ENCODE results near the gene MYCBPAP. TPM values are rescaled to one million over a fixed set of nuclear protein-coding genes. Genes with fewer than 3 reads are reported as not detected.

Gene MYCBPAP
- total and polyA plus RNA-seq, 4 donors = 1.1 to 5.0 (median 2.9) TPM

DNA sequence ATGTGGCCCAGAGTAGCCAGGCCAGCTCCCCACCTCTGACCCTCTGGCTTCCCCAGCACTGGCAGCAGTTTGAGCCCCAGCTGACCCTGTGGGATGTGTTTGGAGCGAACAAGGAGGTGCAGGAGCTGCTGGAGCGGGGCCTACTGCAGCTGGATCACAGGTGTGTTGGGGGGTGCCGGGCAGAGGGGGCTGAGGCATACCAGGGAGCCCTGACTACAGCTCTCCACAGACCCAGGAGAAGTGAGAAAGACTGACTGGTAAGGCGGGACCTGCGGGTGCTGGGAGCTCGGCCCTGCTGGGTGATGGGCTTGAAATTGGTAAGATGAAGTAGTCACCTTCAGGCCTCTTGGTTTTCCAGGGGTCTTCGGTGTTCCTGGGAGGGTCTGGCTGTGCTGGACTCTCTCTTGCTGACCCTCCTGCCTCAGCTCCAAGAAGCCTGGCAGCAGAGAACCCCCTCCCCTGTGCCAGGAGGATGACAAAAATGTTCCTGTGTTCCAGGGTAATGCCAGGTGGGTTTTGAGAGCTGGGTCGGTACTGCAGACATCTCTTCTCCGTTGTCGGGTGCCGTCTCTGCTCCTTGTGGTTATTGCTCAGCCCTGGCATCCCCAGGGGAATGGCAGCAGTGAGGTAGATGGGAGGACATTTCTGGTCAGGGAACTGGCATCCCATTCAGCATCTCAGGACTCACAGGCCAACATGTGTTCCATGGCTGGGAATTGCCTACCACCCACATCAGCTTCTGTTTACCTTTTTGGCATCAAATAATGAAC, 23.7 kb upstream of the MYCBPAP start:
- peaks cover 5% of the 10 kb centered on the region for H3K4me1 ChIP-seq (ENCODE audit: control insufficient read depth, insufficient read depth, low read length)
- no peaks in the 10 kb centered on the region for H3K27me3 ChIP-seq (ENCODE audit: control insufficient read depth, insufficient read depth, low read length)
- 95% methylated on average over 7 of the region's 11 CpGs for WGBS (ENCODE audit: insufficient coverage)
- H3K36me3 ChIP-seq (ENCODE audit: control insufficient read depth, insufficient read depth, low read length) = peaks cover 47% of the 10 kb centered on the region
- no peak for DNase-seq (ENCODE audit: low read depth in 4 of 6, low spot score in 6 of 6)
- no peak overlapping the region for H3K4me3 ChIP-seq (ENCODE audit: low read depth, low read length)
- no peak overlapping the region for H3K27ac ChIP-seq (ENCODE audit: low read depth, low read length)
- H3K9me3 ChIP-seq (ENCODE audit: control insufficient read depth, insufficient read depth, low read length) = no peaks in the 10 kb centered on the region

DNA sequence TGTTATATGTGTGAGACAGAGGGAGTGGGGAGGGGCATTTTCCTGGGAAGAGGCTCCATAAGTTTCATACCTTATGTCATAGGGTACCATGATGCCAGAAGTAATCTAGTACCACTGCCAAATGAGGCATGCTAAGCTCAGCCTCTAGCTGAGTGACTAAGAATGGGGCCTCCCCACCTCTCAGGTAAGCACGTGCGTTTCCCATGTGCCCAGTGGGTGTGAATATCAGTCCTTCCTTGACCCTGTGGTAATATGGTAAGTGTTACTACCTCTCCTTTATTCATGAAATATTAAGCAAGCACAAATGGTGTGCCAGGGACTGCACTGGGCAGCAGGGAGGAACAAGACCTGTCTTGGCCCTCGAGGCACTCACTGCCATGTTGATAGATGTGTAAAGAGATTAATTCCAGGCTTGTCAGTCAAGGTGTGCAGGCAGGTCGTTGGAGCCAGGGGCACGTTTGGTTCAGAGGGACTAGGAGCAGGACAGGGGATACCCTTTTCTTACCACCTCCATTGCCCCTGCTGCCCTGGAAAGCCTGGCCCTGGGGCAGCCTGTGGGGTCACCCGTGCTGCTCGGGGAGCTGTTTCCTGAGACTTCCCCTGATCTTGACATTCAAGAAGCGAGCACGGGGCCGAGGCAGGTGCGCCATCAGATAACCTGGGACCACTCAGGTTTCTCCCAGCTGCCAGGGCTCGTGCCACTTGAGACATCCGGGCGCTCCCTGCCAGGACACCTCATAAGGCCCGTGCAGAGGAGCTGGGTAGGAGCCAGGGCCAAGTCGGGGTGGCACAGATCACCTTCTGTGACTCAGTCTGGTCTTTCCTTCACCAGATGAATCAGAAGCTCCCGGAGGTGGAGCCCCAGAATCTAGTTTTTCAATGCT, 20.8 kb upstream of the MYCBPAP start:
- Histone ChIP-seq H3K36me3 (ENCODE audit: control insufficient read depth, insufficient read depth, low read length) (peaks cover 36% of the 10 kb centered on the region), H3K27me3 (ENCODE audit: control insufficient read depth, insufficient read depth, low read length) (no peaks in the 10 kb centered on the region), H3K4me3 (ENCODE audit: low read depth, low read length) (no peak overlapping the region), H3K27ac (ENCODE audit: low read depth, low read length) (no peak overlapping the region), H3K4me1 (ENCODE audit: control insufficient read depth, insufficient read depth, low read length) (no peaks in the 10 kb centered on the region), H3K9me3 (ENCODE audit: control insufficient read depth, insufficient read depth, low read length) (no peaks in the 10 kb centered on the region)
- DNase-seq (ENCODE audit: low read depth in 4 of 6, low spot score in 6 of 6) = no peak
- 91% methylated on average over 12 of the region's 17 CpGs for WGBS (ENCODE audit: insufficient coverage)

DNA sequence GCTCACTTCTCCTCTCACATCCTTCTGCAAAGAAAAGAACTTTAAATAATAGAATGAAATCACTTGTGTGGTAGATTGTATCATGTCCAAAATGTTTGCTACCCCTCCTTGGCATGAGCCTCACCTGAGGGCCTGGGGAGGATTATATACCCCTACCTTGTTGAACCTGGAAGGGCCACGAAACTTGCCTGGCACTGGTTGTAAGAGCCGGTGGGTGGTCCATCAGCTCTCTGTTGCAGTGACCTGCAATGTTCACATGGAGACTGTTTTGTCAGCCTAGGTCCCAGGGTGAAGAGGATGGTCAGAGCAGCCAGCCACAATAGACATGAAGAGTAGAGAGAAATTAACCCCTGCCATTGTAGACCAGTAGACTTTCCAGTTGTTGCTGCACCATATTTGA, 19.4 kb upstream of the MYCBPAP start:
- H3K9me3 ChIP-seq (ENCODE audit: control insufficient read depth, insufficient read depth, low read length) = no peaks in the 10 kb centered on the region
- 70% methylated on average over 2 of the region's 2 CpGs for WGBS (ENCODE audit: insufficient coverage)
- H3K4me1 ChIP-seq (ENCODE audit: control insufficient read depth, insufficient read depth, low read length) = no peaks in the 10 kb centered on the region
- no peaks in the 10 kb centered on the region for H3K27me3 ChIP-seq (ENCODE audit: control insufficient read depth, insufficient read depth, low read length)
- H3K4me3 ChIP-seq (ENCODE audit: low read depth, low read length) = no peak overlapping the region
- no peak overlapping the region for H3K27ac ChIP-seq (ENCODE audit: low read depth, low read length)
- DNase-seq (ENCODE audit: low read depth in 4 of 6, low spot score in 6 of 6) = no peak
- peaks cover 24% of the 10 kb centered on the region for H3K36me3 ChIP-seq (ENCODE audit: control insufficient read depth, insufficient read depth, low read length)

DNA sequence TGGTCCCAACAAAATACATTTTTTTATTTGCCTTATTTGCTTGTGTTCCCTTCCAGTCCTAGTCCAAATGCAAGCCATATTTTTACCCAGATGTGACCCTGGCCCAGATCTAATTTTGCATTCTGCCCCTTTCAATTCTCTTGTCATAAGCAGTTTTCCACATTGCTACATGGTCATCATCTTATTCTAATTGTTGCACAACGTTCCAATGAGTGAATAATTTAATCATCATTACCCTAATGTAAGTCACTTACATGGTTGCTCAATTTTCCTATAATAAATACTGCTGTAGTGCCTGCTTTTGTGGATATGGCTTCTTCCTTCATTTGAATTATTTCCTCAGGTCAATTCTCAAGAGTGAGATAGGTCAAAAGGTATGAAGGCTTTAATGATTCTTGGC, 16.7 kb upstream of the MYCBPAP start:
- WGBS (ENCODE audit: insufficient coverage) = no CpG with 5 or more reads among the region's 1 CpG
- Histone ChIP-seq H3K27me3 (ENCODE audit: control insufficient read depth, insufficient read depth, low read length) (no peaks in the 10 kb centered on the region), H3K4me1 (ENCODE audit: control insufficient read depth, insufficient read depth, low read length) (no peaks in the 10 kb centered on the region), H3K27ac (ENCODE audit: low read depth, low read length) (no peak overlapping the region), H3K36me3 (ENCODE audit: control insufficient read depth, insufficient read depth, low read length) (peaks cover 10% of the 10 kb centered on the region), H3K4me3 (ENCODE audit: low read depth, low read length) (no peak overlapping the region), H3K9me3 (ENCODE audit: control insufficient read depth, insufficient read depth, low read length) (no peaks in the 10 kb centered on the region)
- DNase-seq (ENCODE audit: low read depth in 4 of 6, low spot score in 6 of 6) = peak in 1 of 6 donors; percentile 46

DNA sequence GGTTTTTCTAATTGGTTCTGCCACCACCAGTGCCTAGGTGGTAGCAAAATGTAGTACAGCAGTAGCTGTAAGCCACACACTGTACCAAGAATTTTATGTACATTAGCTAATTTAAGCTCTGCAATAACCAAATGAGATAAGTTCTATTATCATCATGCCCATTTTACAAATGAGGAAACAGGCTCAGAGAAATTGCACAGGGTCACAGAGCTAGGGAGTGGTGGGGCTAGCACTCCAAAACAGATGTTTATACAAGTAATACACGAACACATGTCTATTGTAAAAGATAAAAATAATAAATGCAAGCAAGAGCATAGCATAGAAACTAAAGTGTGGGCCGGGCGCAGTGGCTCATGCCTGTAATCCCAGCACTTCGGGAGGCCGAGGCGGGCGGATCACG, 16.0 kb upstream of the MYCBPAP start:
- no CpG with 5 or more reads among the region's 8 CpGs for WGBS (ENCODE audit: insufficient coverage)
- no peaks in the 10 kb centered on the region for H3K9me3 ChIP-seq (ENCODE audit: control insufficient read depth, insufficient read depth, low read length)
- H3K27ac ChIP-seq (ENCODE audit: low read depth, low read length) = no peak overlapping the region
- H3K36me3 ChIP-seq (ENCODE audit: control insufficient read depth, insufficient read depth, low read length) = peaks cover 9% of the 10 kb centered on the region
- DNase-seq (ENCODE audit: low read depth in 4 of 6, low spot score in 6 of 6) = no peak
- H3K27me3 ChIP-seq (ENCODE audit: control insufficient read depth, insufficient read depth, low read length) = no peaks in the 10 kb centered on the region
- H3K4me3 ChIP-seq (ENCODE audit: low read depth, low read length) = no peak overlapping the region
- H3K4me1 ChIP-seq (ENCODE audit: control insufficient read depth, insufficient read depth, low read length) = no peaks in the 10 kb centered on the region

DNA sequence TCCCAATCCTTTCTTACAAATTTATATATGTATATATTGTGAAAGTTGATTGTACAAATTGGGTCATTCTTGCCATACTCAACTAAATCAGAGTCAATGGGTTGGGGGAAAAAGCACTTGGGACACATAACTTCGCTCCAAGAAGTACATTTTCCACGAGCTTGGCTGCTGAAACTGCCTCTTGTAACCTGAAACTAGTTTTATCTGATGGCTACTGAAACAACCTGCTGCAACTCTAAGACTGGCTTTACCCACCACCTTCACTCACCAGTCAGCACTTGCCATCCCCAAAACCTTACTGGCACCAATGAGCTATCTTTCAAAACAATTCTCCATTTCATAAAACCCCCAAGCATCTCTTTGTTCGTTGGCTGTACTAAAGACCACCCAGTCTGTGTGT, 14.5 kb upstream of the MYCBPAP start:
- 60% methylated on average over 2 of the region's 3 CpGs for WGBS (ENCODE audit: insufficient coverage)
- no peaks in the 10 kb centered on the region for H3K27me3 ChIP-seq (ENCODE audit: control insufficient read depth, insufficient read depth, low read length)
- DNase-seq (ENCODE audit: low read depth in 4 of 6, low spot score in 6 of 6) = no peak
- no peak overlapping the region for H3K4me3 ChIP-seq (ENCODE audit: low read depth, low read length)
- no peaks in the 10 kb centered on the region for H3K9me3 ChIP-seq (ENCODE audit: control insufficient read depth, insufficient read depth, low read length)
- H3K4me1 ChIP-seq (ENCODE audit: control insufficient read depth, insufficient read depth, low read length) = no peaks in the 10 kb centered on the region
- no peak overlapping the region for H3K27ac ChIP-seq (ENCODE audit: low read depth, low read length)
- H3K36me3 ChIP-seq (ENCODE audit: control insufficient read depth, insufficient read depth, low read length) = no peaks in the 10 kb centered on the region

DNA sequence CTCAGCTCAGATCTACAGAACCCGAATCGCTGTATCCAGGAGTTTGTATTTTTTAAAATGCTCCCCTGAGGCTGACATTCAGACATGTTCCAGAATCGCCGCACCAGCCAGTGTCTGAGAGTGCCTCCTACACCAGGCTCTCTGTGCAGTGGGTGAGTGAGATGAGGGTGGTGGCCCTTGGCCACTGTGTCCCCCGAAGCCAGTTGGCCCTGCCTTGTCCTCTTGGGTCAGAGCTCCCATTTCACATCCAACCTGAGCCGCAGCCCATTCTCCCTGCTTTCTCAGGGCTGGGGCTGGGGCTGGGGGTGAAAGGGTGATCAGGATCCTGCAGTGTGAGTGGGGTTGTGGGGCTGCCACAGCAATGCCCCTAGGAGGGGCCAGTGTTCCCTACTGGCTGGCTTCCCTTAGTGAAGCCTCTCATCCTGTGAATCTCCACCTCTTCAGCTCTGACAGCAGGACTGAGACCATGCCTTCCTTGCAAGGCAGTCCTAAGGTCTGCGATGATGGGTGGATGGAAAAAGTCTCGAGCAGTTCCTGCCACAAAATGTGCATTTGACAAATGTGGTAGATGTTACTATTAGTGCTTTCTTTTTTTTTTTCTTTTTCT, 12.9 kb upstream of the MYCBPAP start:
- WGBS (ENCODE audit: insufficient coverage) = 92% methylated on average over 2 of the region's 8 CpGs
- Histone ChIP-seq H3K36me3 (ENCODE audit: control insufficient read depth, insufficient read depth, low read length) (no peaks in the 10 kb centered on the region), H3K4me1 (ENCODE audit: control insufficient read depth, insufficient read depth, low read length) (no peaks in the 10 kb centered on the region), H3K9me3 (ENCODE audit: control insufficient read depth, insufficient read depth, low read length) (no peaks in the 10 kb centered on the region), H3K4me3 (ENCODE audit: low read depth, low read length) (no peak overlapping the region), H3K27me3 (ENCODE audit: control insufficient read depth, insufficient read depth, low read length) (no peaks in the 10 kb centered on the region), H3K27ac (ENCODE audit: low read depth, low read length) (no peak overlapping the region)
- no peak for DNase-seq (ENCODE audit: low read depth in 4 of 6, low spot score in 6 of 6)

DNA sequence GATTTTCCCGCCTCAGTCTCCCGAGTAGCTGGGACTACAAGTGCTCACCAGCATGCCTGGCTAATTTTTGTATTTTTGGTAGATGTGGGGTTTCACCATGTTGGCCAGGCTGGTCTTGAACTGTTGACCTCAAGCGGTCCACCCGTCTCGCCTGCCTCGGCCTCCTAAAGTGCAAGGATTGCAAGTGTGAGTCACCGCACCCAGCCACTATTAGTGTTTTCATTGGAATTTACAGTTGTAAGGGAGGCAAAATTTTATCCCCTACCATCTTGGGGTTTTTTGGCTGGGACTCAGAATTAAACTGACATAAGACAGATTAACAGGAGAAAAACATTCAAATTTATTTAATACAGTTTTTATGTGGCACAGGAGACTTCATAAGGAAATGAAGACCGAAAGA, 12.3 kb upstream of the MYCBPAP start:
- H3K36me3 ChIP-seq (ENCODE audit: control insufficient read depth, insufficient read depth, low read length) = no peaks in the 10 kb centered on the region
- no peak overlapping the region for H3K27ac ChIP-seq (ENCODE audit: low read depth, low read length)
- WGBS (ENCODE audit: insufficient coverage) = 96% methylated on average over 3 of the region's 8 CpGs
- H3K9me3 ChIP-seq (ENCODE audit: control insufficient read depth, insufficient read depth, low read length) = no peaks in the 10 kb centered on the region
- no peaks in the 10 kb centered on the region for H3K27me3 ChIP-seq (ENCODE audit: control insufficient read depth, insufficient read depth, low read length)
- no peaks in the 10 kb centered on the region for H3K4me1 ChIP-seq (ENCODE audit: control insufficient read depth, insufficient read depth, low read length)
- DNase-seq (ENCODE audit: low read depth in 4 of 6, low spot score in 6 of 6) = no peak
- H3K4me3 ChIP-seq (ENCODE audit: low read depth, low read length) = no peak overlapping the region

DNA sequence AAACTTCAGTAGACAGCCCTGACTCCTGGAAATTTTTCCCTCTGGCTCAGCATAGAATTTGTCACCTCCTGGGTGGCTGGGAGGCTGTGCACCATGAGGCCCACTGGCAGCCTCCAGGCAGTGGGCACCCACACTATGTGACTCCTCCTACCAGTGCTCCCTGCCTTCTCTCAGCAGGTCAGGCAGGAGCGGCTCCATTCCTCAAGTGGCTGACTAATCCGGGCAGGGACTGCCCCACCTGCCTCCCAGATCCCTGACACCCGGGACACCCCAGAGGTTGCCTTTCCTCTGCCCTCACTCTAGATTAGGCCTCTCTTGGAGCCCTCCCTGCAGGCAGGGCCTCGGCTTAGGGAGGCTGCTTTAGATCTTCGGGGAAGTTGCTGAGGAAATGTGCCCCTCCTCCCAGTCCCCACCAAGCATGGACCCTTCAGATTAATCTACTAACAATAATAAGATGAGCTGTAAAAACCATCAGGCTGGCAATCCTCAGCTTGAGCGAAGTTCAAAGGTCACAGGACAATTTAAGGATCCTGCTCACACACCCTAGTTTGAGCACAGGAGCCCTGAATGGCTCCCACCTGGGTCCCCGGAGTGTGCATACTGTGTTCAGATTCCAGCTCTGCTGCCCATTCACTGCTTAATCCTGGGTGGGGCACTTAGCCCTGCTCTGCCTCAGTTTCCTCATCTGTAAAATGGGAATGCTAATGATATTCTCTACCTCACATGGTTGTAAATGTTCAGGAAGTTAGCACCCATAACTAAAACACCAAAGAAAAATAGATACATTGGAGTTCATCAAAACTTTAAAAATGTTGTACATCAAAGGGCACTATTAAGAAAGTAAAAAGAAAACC, 10.0 kb upstream of the MYCBPAP start:
- no peak overlapping the region for H3K4me3 ChIP-seq (ENCODE audit: low read depth, low read length)
- 79% methylated on average over 5 of the region's 7 CpGs for WGBS (ENCODE audit: insufficient coverage)
- no peak for DNase-seq (ENCODE audit: low read depth in 4 of 6, low spot score in 6 of 6)
- no peaks in the 10 kb centered on the region for H3K4me1 ChIP-seq (ENCODE audit: control insufficient read depth, insufficient read depth, low read length)
- H3K27me3 ChIP-seq (ENCODE audit: control insufficient read depth, insufficient read depth, low read length) = no peaks in the 10 kb centered on the region
- no peak overlapping the region for H3K27ac ChIP-seq (ENCODE audit: low read depth, low read length)
- H3K36me3 ChIP-seq (ENCODE audit: control insufficient read depth, insufficient read depth, low read length) = no peaks in the 10 kb centered on the region
- no peaks in the 10 kb centered on the region for H3K9me3 ChIP-seq (ENCODE audit: control insufficient read depth, insufficient read depth, low read length)

Data from spinal cord (tissue), 10 donors.